ENCODE data around the gene TBC1D22A. TPM values are rescaled to one million over a fixed set of nuclear protein-coding genes. Genes with fewer than 3 reads are reported as not detected.

TBC1D22A gene
- total and polyA plus RNA-seq, 11 donors, result 9.4 to 30.7 (median 18.6) TPM

- no peaks in the 10 kb centered on the region for H3K4me1 ChIP-seq
Observed at GRCh38 chr22:47035425-47035881, 273.0 kb downstream of the TBC1D22A start.

GRCh38 chr22:47036352-47036751, 273.9 kb downstream of the TBC1D22A start:
- Histone ChIP-seq H3K36me3 (peaks cover 0 to 18% (median 0%) of the 10 kb centered on the region in 9 donors), H3K27me3 (no peaks in the 10 kb centered on the region), H3K9me3 (no peaks in the 10 kb centered on the region), H3K27ac (no peak overlapping the region), H3K4me3 (no peak overlapping the region), H3K4me1 (no peaks in the 10 kb centered on the region)
- intact Hi-C loops (cut with DNase I), result no loop called here
- DNase-seq (peak in 2 of 5 donors; percentile 13 to 15), ATAC-seq (no peak)
- 86 to 96% (median 95%) methylated on average over 8 to 10 of the region's 10 CpGs for WGBS, 4 donors
- TF ChIP-seq POLR2A (IDR thresholded peaks at IDR 0.05) (no peak), CTCF (IDR thresholded peaks at IDR 0.05) (no peak)

More at GRCh38 chr22:47035425-47035881, 273.0 kb downstream of the TBC1D22A start:
- H3K9me3 ChIP-seq, result no peaks in the 10 kb centered on the region
- 92 to 93% (median 93%) methylated on average over 10 to 11 of the region's 11 CpGs for WGBS, 4 donors
- no peak overlapping the region for H3K4me3 ChIP-seq
- no peak overlapping the region for H3K27ac ChIP-seq
- no peaks in the 10 kb centered on the region for H3K27me3 ChIP-seq
- TF ChIP-seq CTCF (IDR thresholded peaks at IDR 0.05) (no peak), POLR2A (IDR thresholded peaks at IDR 0.05) (no peak)
- DNase-seq (peak in 1 of 5 donors; percentile 18), ATAC-seq (no peak)
- intact Hi-C loops (cut with DNase I), result no loop called here
- H3K36me3 ChIP-seq, result peaks cover 0 to 18% (median 0%) of the 10 kb centered on the region in 9 donors

GRCh38 chr22:47036936-47037485, 274.6 kb downstream of the TBC1D22A start:
- intact Hi-C loops (cut with DNase I), result no loop called here
- Histone ChIP-seq H3K9me3 (no peaks in the 10 kb centered on the region), H3K27me3 (no peaks in the 10 kb centered on the region), H3K27ac (no peak overlapping the region), H3K4me1 (peaks cover 0 to 3% (median 0%) of the 10 kb centered on the region in 12 donors), H3K36me3 (peaks cover 0 to 18% (median 0%) of the 10 kb centered on the region in 9 donors), H3K4me3 (no peak overlapping the region)
- DNase-seq (peak in 3 of 5 donors; percentile 4 to 44 (median 9)), ATAC-seq (no peak)
- 95 to 98% (median 96%) methylated on average over 20 of the region's 20 CpGs for WGBS, 4 donors
- TF ChIP-seq CTCF (IDR thresholded peaks at IDR 0.05), result no peak
- TF ChIP-seq POLR2A (IDR thresholded peaks at IDR 0.05), result no peak

- no peaks in the 10 kb centered on the region for H3K9me3 ChIP-seq
- ATAC-seq, result no peak
- 91 to 96% (median 94%) methylated on average over 17 to 18 of the region's 18 CpGs for WGBS, 4 donors
- peaks cover 0 to 4% (median 0%) of the 10 kb centered on the region in 12 donors for H3K4me1 ChIP-seq
- TF ChIP-seq POLR2A (IDR thresholded peaks at IDR 0.05) (no peak), CTCF (IDR thresholded peaks at IDR 0.05) (no peak)
- no peak overlapping the region for H3K4me3 ChIP-seq
- intact Hi-C loops (cut with DNase I), result no loop called here
- H3K36me3 ChIP-seq, result peaks cover 0 to 18% (median 0%) of the 10 kb centered on the region in 9 donors
- no peak overlapping the region for H3K27ac ChIP-seq
- peak in 2 of 5 donors; percentile 7 to 22 for DNase-seq
- H3K27me3 ChIP-seq, result no peaks in the 10 kb centered on the region
Observed at GRCh38 chr22:47038206-47038835, 275.9 kb downstream of the TBC1D22A start.

Data from heart left ventricle (tissue), 16 donors.